Cardiac muscle cell (in vitro differentiated cells and primary cell): ENCODE measurements around the gene BMP8B. TPM values are rescaled to one million over a fixed set of nuclear protein-coding genes. Genes with fewer than 3 reads are reported as not detected.

ENCODE experiments used
- DNase-seq, 2 donors: peaks; one replicate each; pipeline versions ENCODE4 v3.0.0 to v3.0.0-alpha.2; 2010 to 2017; ENCODE audit warnings: low read depth in 1 of 2, low spot score in 1 of 2
- H3K27ac ChIP-seq: fragments of 200-600 bp; sonication (generic); 2 replicates; pipeline ENCODE4 v1.5.1; 2016
- H3K27me3 ChIP-seq: fragments of 200-600 bp; sonication (generic); 2 replicates; pipeline ENCODE4 v1.6.0; 2016; ENCODE audit warnings: control low read depth
- H3K36me3 ChIP-seq: fragments of 200-600 bp; sonication (generic); 2 replicates; pipeline ENCODE4 v1.5.1; 2016; ENCODE audit warnings: control low read depth
- H3K4me1 ChIP-seq: fragments of 200-600 bp; sonication (generic); 2 replicates; pipeline ENCODE4 v1.8.1; 2017; ENCODE audit warnings: low read depth, mild to moderate bottlenecking, mixed run types
- H3K4me3 ChIP-seq: fragments of 200-600 bp; sonication (generic); 2 replicates; pipeline ENCODE4 v1.5.1; 2016; ENCODE audit warnings: mild to moderate bottlenecking
- H3K9me3 ChIP-seq: fragments of 200-600 bp; sonication (generic); 2 replicates; pipeline ENCODE4 v1.5.1; 2017; ENCODE audit warnings: low read depth, mild to moderate bottlenecking, control low read depth
- CTCF ChIP-seq: IDR thresholded peaks from 2 replicates; pipeline ENCODE4 v1.5.1; 2012; ENCODE audit warnings: low read depth, mild to moderate bottlenecking, low read length
- polyA plus RNA-seq: library from polyadenylated mRNA; unstranded; fragments of >200 nt; fragmentation: Nextera tagmentation; extraction: Ambion mirVana; gene quantifications from 2 replicates; pipeline ENCODE4 v1.2.1, GENCODE V29; 2016
- total RNA-seq: library from RNA; depleted of rRNA; stranded (reverse); fragments of >200 nt; gene quantifications from 2 replicates; pipeline ENCODE4 v1.2.3, GENCODE V29; 2016

BMP8B gene
- total and polyA plus RNA-seq, 2 experiments from 2014 or later, result 0.02 TPM; not detected in 1

- H3K27ac ChIP-seq, result no peak overlapping the region
- peak; percentile 80 for TF ChIP-seq CTCF
- H3K27me3 ChIP-seq, result peaks cover 56% of the 10 kb centered on the region
- H3K4me3 ChIP-seq, result no peak overlapping the region
- DNase-seq, result peak; percentile 73 to 75
- no peaks in the 10 kb centered on the region for H3K36me3 ChIP-seq
- no peaks in the 10 kb centered on the region for H3K9me3 ChIP-seq
- no peaks in the 10 kb centered on the region for H3K4me1 ChIP-seq
Observed at GRCh38 chr1:39816415-39817090, 27.9 kb upstream of the BMP8B start.

DNA sequence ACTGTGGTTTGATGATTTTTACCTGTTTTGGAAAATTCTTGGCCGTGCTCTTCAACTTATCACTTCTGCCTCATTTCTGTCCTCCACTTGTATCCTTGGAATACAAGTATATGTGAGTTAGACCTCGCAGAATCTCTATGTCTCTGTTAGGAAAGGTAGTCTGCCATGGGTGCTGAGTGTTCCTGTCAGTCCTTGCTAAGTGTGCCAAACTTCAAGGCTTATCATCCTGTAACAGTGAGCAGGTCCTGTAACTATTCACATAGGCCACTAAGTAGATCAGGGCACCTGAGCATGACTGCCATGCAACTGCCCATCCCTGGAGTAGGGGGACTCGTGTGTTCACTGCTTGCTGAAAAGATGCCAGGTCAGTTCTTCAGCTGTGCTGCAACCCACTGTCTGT, 24.2 kb upstream of the BMP8B start:
- Histone ChIP-seq H3K36me3 (no peaks in the 10 kb centered on the region), H3K27me3 (peaks cover 42% of the 10 kb centered on the region), H3K9me3 (no peaks in the 10 kb centered on the region), H3K4me1 (no peaks in the 10 kb centered on the region), H3K27ac (no peak overlapping the region), H3K4me3 (no peak overlapping the region)
- DNase-seq, result no peak
- no peak for TF ChIP-seq CTCF

DNA sequence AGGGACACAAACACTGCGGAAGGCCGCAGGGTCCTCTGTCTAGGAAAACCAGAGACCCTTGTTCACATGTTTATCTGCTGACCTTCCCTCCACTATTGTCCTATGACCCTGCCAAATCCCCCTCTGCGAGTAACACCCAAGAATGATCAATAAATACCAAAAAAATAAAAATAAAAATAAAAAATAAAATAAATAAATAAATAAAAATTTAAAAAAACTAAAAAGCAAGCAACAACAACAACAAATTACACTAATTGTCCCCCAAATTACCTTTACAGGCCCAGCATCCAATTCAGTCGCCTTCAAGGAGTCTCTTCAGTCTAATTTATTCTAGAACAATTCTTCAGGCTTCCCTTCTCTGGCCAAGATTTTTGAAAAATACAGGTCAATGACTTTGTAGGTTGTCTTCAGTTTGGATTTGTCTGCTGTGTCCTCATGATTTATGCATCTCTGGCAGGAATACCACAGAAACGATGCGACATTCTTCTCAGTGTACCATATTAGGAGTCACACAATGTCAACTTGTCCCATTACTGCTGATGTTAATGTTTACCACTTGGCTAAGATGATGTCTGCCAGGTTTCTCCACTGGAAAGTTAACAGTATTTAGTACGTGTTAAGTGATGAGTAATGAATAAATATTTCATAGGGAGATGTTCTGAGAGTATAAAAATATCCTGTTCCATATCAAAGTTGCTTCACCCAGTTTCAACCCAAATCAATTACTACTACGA, 20.3 kb upstream of the BMP8B start:
- no peak for DNase-seq
- Histone ChIP-seq H3K27me3 (peaks cover 19% of the 10 kb centered on the region), H3K9me3 (no peaks in the 10 kb centered on the region), H3K36me3 (no peaks in the 10 kb centered on the region), H3K4me3 (no peak overlapping the region), H3K4me1 (no peaks in the 10 kb centered on the region), H3K27ac (no peak overlapping the region)
- no peak for TF ChIP-seq CTCF

DNA sequence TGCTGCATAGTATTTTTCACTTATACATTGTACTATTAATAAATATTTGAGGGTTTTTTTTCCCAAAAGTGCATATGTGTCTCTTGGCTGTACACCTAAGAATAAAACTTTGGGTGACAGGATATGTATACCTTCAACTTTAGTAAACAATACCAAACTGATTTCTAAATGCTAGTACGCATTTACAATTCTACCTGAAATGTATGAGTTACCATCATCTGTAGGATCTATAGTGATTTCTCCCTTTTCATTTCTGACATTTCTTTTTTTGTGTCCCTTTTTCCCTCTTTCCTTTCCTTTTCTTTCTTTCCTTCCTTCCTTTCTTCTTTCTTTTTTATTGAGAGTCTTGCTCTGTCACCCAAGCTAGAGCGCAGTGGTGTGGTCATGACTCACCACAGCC, 16.7 kb upstream of the BMP8B start:
- H3K27ac ChIP-seq, result no peak overlapping the region
- no peaks in the 10 kb centered on the region for H3K36me3 ChIP-seq
- H3K4me3 ChIP-seq, result no peak overlapping the region
- peaks cover 4% of the 10 kb centered on the region for H3K27me3 ChIP-seq
- H3K9me3 ChIP-seq, result no peaks in the 10 kb centered on the region
- no peaks in the 10 kb centered on the region for H3K4me1 ChIP-seq
- no peak for DNase-seq
- no peak for TF ChIP-seq CTCF

DNA sequence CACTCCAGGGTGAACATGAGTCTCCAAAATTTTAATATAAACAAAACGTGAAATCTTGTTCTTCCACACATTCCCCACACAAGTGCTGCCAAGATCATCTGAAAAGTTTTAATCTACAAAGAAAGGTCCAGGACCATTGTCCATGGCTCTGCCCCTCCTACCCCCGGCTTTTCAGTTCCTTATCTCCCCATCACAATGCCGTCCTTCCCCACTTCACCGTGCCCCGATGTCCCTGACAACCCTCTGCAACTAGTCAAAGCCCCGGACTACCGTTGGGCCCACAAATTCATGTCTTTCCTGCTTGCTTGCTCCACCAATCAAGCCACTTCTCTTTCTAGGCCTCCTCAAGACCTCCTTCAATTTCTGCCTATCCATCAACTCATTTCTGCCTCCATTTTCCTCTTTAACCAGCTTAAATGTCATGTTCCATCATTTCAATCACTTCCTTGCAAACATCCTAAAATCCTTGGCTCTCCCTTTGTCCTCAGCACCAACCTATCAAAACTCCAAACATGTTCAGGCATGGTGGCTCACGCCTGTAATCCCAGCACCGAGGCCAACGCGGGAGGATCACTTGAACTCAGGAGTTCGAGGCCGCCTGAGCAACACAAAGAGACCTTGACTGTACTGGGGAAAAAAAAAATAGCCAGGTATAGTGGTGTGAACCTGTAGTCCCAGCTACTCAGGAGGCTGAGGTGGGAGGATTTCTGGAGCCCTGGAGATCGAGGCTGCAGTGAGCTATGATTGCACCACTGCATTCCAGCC, 14.0 kb upstream of the BMP8B start:
- H3K27ac ChIP-seq, result no peak overlapping the region
- no peak for DNase-seq
- no peak overlapping the region for H3K4me3 ChIP-seq
- H3K9me3 ChIP-seq, result no peaks in the 10 kb centered on the region
- no peak for TF ChIP-seq CTCF
- no peaks in the 10 kb centered on the region for H3K36me3 ChIP-seq
- no peaks in the 10 kb centered on the region for H3K4me1 ChIP-seq
- peaks cover under 1% of the 10 kb centered on the region for H3K27me3 ChIP-seq
